OCI-LY1 (cell line): ENCODE data around the gene CRADD.

Source experiments
- CTCF ChIP-seq: fragments of 200-600 bp; sonication (generic), shearing (Covaris generic); IDR thresholded peaks from 2 replicates; pipeline ENCODE4 v1.5.1; 2017; ENCODE audit warnings: mild to moderate bottlenecking, antibody characterized with exemption, low read length, moderate library complexity, mixed read lengths
- EZH2 ChIP-seq: fragments of 200-600 bp; sonication (generic), shearing (Covaris generic); IDR thresholded peaks from 2 replicates; pipeline ENCODE4 v1.8.0; 2017; ENCODE audit warnings: borderline replicate concordance, mixed run types, mild to moderate bottlenecking, antibody characterized with exemption, low read length, moderate library complexity, mixed read lengths

GRCh38 chr12:93708952-93709351 is 31.8 kb downstream of the CRADD start:
- TF ChIP-seq CTCF (no peak), EZH2 (no peak)
